Neural progenitor cell (in vitro differentiated cells): ENCODE results near the gene RINL.

ENCODE experiments used
- CTCF ChIP-seq: fragments of 200-600 bp; sonication (generic); IDR thresholded peaks from 2 replicates; pipeline ENCODE4 v1.5.1; 2017; ENCODE audit warnings: antibody characterized with exemption, mild to moderate bottlenecking
- EZH2 ChIP-seq: fragments of 200-600 bp; sonication (generic); IDR thresholded peaks from 2 replicates; pipeline ENCODE4 v1.6.1; 2017; ENCODE audit warnings: antibody characterized with exemption, mild to moderate bottlenecking, moderate library complexity

- TF ChIP-seq CTCF (no peak), EZH2 (no peak)
These were observed 26.3 kb downstream of the RINL start for GRCh38 chr19:38851622-38852230.
